PC-3 (cell line): Measurements from ENCODE around the gene TRPC3. TPM values are rescaled to one million over a fixed set of nuclear protein-coding genes. Genes with fewer than 3 reads are reported as not detected.

ENCODE experiments used
- ATAC-seq: fragments of 200-7000 bp; cut with Tn5 transposase; 2 replicates; pipeline ENCODE4 v1.9.1; 2020; ENCODE audit warnings: mild to moderate bottlenecking, moderate library complexity
- BruUV-seq: library from RNA; stranded (reverse); fragments of 400-500 nt; replicated peaks from 2 replicates; lab custom pipeline; 2021; lab: Mats Ljungman, UMichigan
- CTCF ChIA-PET: fragments of 300-600 bp; sonication (Branson Sonifier 250); formaldehyde crosslinking; loops from one replicate; lab custom pipeline; 2022; ENCODE audit warnings: antibody characterized with exemption; lab: Charles Lee
- POLR2A ChIA-PET: fragments of 300-600 bp; sonication (Branson Sonifier 250); formaldehyde crosslinking; loops from one replicate; lab custom pipeline; 2022; ENCODE audit warnings: antibody characterized with exemption; ENCODE audit not compliant: unreplicated experiment; lab: Charles Lee
- DNase-seq: peaks from one replicate; pipeline ENCODE4 v3.0.0-alpha.2; 2015
- H2AFZ ChIP-seq: fragments of 300-600 bp; sonication (generic); 2 replicates; pipeline ENCODE4 v1.6.0; 2016; ENCODE audit warnings: antibody characterized with exemption, low read length
- H3F3A ChIP-seq: fragments of 300-600 bp; sonication (generic); one replicate; pipeline ENCODE4 v1.6.0; 2017; ENCODE audit warnings: antibody characterized with exemption, low read length, control low read depth, mild to moderate bottlenecking; ENCODE audit not compliant: unreplicated experiment
- H3K27ac ChIP-seq: fragments of 300-600 bp; sonication (generic); 2 replicates; pipeline ENCODE4 v1.5.1; 2016; ENCODE audit warnings: mild to moderate bottlenecking, low read length
- H3K27me3 ChIP-seq: fragments of 300-600 bp; sonication (generic); 2 replicates; pipeline ENCODE4 v1.6.1; 2016; ENCODE audit warnings: low read length, mixed read lengths
- H3K36me3 ChIP-seq: fragments of 300-600 bp; sonication (generic); 2 replicates; pipeline ENCODE4 v1.6.1; 2016; ENCODE audit warnings: low read depth, mixed run types, low read length, mixed read lengths
- H3K4me1 ChIP-seq: fragments of 300-600 bp; sonication (generic); 2 replicates; pipeline ENCODE4 v1.5.1; 2016; ENCODE audit warnings: low read length; ENCODE audit not compliant: insufficient read depth
- H3K4me2 ChIP-seq: fragments of 300-600 bp; sonication (generic); 2 replicates; pipeline ENCODE4 v1.6.0; 2016; ENCODE audit warnings: low read length
- H3K4me3 ChIP-seq: fragments of 300-600 bp; sonication (generic); 2 replicates; pipeline ENCODE4 v1.5.1; 2016; ENCODE audit warnings: mild to moderate bottlenecking, low read length, mixed read lengths
- H3K79me2 ChIP-seq: fragments of 300-600 bp; sonication (generic); 2 replicates; pipeline ENCODE4 v1.6.1; 2017; ENCODE audit warnings: low read length, mixed read lengths
- H3K9ac ChIP-seq: fragments of 300-600 bp; sonication (generic); 2 replicates; pipeline ENCODE4 v1.6.0; 2016; ENCODE audit warnings: mild to moderate bottlenecking, low read length
- H3K9me2 ChIP-seq: fragments of 300-600 bp; sonication (generic); replicated peaks from 2 replicates; pipeline ENCODE4 v1.6.1; 2016; ENCODE audit warnings: mixed run types, low read length, mixed read lengths
- H3K9me3 ChIP-seq: fragments of 300-600 bp; sonication (generic); 2 replicates; pipeline ENCODE4 v1.6.1; 2016; ENCODE audit warnings: low read length, mixed read lengths
- H4K20me1 ChIP-seq: fragments of 300-600 bp; sonication (generic); 2 replicates; pipeline ENCODE4 v1.6.1; 2016; ENCODE audit warnings: low read length, mixed read lengths
- CTCF ChIP-seq: fragments of 300-600 bp; sonication (generic); conservative IDR thresholded peaks from 2 replicates; pipeline ENCODE4 v1.5.1; 2017; ENCODE audit warnings: antibody characterized with exemption, low read depth, mild to moderate bottlenecking, low read length
- EZH2 ChIP-seq: fragments of 300-600 bp; sonication (generic); IDR thresholded peaks from one replicate; pipeline ENCODE4 v1.6.1; 2017; ENCODE audit warnings: antibody characterized with exemption, mild to moderate bottlenecking, low read length; ENCODE audit not compliant: unreplicated experiment
- EZH2phosphoT487 ChIP-seq: fragments of 300-600 bp; sonication (generic); IDR thresholded peaks from 2 replicates; pipeline ENCODE4 v1.6.1; 2018; ENCODE audit warnings: mild to moderate bottlenecking, antibody characterized with exemption, low read length, borderline replicate concordance
- intact Hi-C: fragments of 100-400 bp; cut with micrococcal nuclease; formaldehyde crosslinking; loops from 2 replicates; pipeline ENCODE4 v1.9.0; 2023
- total RNA-seq: library from RNA; depleted of rRNA; stranded (reverse); fragments of >200 nt; gene quantifications from 2 replicates; pipeline ENCODE4 v1.2.3, GENCODE V29; 2014

TRPC3 gene
- total RNA-seq, 1 experiment from 2014 or later: not detected

- BruUV-seq: no TSS peak
- ATAC-seq: no peak
Measured at GRCh38 chr4:121923306-121923705, 28.6 kb downstream of the TRPC3 start.

GRCh38 chr4:121913667-121914066 is 38.2 kb downstream of the TRPC3 start:
- Histone ChIP-seq H3F3A (no peaks in the 10 kb centered on the region), H2AFZ (no peak overlapping the region), H3K4me3 (no peak overlapping the region), H3K36me3 (no peaks in the 10 kb centered on the region), H3K27ac (no peak overlapping the region), H3K27me3 (0 out of 2 replicates have a peak, but pooled peaks cover 6% of the 10 kb centered on the region), H3K9me2 (no peaks in the 10 kb centered on the region), H4K20me1 (no peaks in the 10 kb centered on the region), H3K9me3 (no peaks in the 10 kb centered on the region), H3K4me1 (no peaks in the 10 kb centered on the region), H3K9ac (no peak overlapping the region), H3K79me2 (no peaks in the 10 kb centered on the region), H3K4me2 (no peak overlapping the region)
- ChIA-PET POLR2A (no interaction called here), CTCF (no interaction called here)
- no peak for TF ChIP-seq EZH2
- TF ChIP-seq EZH2phosphoT487: no peak
- no peak for TF ChIP-seq CTCF
- intact Hi-C loops: no loop called here
- no TSS peak for BruUV-seq
- ATAC-seq (no peak), DNase-seq (no peak)

More at GRCh38 chr4:121923306-121923705, 28.6 kb downstream of the TRPC3 start:
- Histone ChIP-seq H3K9ac (no peak overlapping the region), H3K4me1 (0 out of 2 replicates have a peak, but pooled peaks cover 3% of the 10 kb centered on the region), H2AFZ (no peak overlapping the region), H3K79me2 (no peaks in the 10 kb centered on the region), H3K9me2 (no peaks in the 10 kb centered on the region), H3K36me3 (no peaks in the 10 kb centered on the region), H3K27ac (no peak overlapping the region), H3K4me2 (no peak overlapping the region), H3F3A (no peaks in the 10 kb centered on the region), H3K27me3 (peaks cover 12% of the 10 kb centered on the region; the same call in 1 of the 2 replicates), H3K4me3 (no peak overlapping the region), H3K9me3 (no peaks in the 10 kb centered on the region), H4K20me1 (no peaks in the 10 kb centered on the region)
- CTCF ChIA-PET: no interaction called here
- intact Hi-C loops: no loop called here
- TF ChIP-seq CTCF (no peak), EZH2 (no peak), EZH2phosphoT487 (no peak)
- POLR2A ChIA-PET: no interaction called here
- no peak for DNase-seq

- ChIA-PET CTCF (no interaction called here), POLR2A (no interaction called here)
Measured at GRCh38 chr4:121908346-121908745, 43.5 kb downstream of the TRPC3 start.

More at GRCh38 chr4:121908346-121908745, 43.5 kb downstream of the TRPC3 start:
- Histone ChIP-seq H3K4me3 (no peak overlapping the region), H2AFZ (no peak overlapping the region), H3K27ac (no peak overlapping the region), H3K79me2 (no peaks in the 10 kb centered on the region), H3K9me2 (no peaks in the 10 kb centered on the region), H3K4me2 (no peak overlapping the region), H3K9ac (no peak overlapping the region), H3K36me3 (no peaks in the 10 kb centered on the region), H3K9me3 (no peaks in the 10 kb centered on the region), H3F3A (no peaks in the 10 kb centered on the region), H3K4me1 (no peaks in the 10 kb centered on the region), H3K27me3 (peaks cover 38% of the 10 kb centered on the region), H4K20me1 (no peaks in the 10 kb centered on the region)
- DNase-seq (no peak), ATAC-seq (no peak)
- TF ChIP-seq EZH2phosphoT487: no peak
- TF ChIP-seq CTCF: no peak
- no peak for TF ChIP-seq EZH2
- no TSS peak for BruUV-seq
- intact Hi-C loops: loop anchor here (10.0 kb wide), 1 partner anchor 546 kb away; the partner anchor contains the start of gene IL2
